GM18520 (cell line): ENCODE data around the gene TAS2R40.
"Not testable (repeated sequence)": the region's sequence is repeated elsewhere in the genome, so short reads cannot be mapped to it uniquely, and the experiment has no call there.

ENCODE experiments used
- ATAC-seq: cut with Tn5 transposase; IDR thresholded peaks from one replicate; pipeline ENCODE4 v1.9.1; 2021; ENCODE audit not compliant: unreplicated experiment

The TAS2R40 gene

GRCh38 chr7:143221737-143222136 lies at the start of gene TAS2R40:
Gene TAS2R40, plus strand, starts transcription at chr7:143222037. Its CDS starts 42 bp downstream, at chr7:143222079.
- ATAC-seq: no peak

DNA sequence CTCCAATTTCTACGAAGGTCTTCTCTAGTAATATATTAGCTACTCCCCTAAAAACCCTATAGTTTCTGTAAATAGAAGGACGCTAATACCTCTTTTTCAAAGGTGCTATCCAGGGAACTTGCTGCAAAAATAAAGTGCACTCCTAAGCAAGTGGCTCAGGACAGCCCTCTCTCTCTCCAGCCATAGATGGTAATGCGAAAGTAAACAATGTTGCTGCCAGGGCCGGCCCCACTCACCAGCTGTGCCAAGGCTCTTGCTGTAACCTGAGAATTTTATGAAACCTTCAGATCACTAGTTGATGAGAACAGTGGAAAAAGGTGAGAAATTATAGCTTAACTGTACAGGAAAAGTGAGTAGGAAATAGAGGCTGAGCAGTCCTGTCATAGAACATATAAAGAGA lies 49.5 kb upstream of the TAS2R40 start:
- no peak for ATAC-seq

GRCh38 chr7:143176128-143176527 lies 45.7 kb upstream of the TAS2R40 start:
- no peak for ATAC-seq

- ATAC-seq: no peak
Measured at GRCh38 chr7:143177374-143178119, 44.3 kb upstream of the TAS2R40 start.

- not testable (repeated sequence) for ATAC-seq
Measured at GRCh38 chr7:143180771-143181170, 41.1 kb upstream of the TAS2R40 start.

GRCh38 chr7:143181349-143181748 lies 40.5 kb upstream of the TAS2R40 start:
- ATAC-seq: no peak

DNA sequence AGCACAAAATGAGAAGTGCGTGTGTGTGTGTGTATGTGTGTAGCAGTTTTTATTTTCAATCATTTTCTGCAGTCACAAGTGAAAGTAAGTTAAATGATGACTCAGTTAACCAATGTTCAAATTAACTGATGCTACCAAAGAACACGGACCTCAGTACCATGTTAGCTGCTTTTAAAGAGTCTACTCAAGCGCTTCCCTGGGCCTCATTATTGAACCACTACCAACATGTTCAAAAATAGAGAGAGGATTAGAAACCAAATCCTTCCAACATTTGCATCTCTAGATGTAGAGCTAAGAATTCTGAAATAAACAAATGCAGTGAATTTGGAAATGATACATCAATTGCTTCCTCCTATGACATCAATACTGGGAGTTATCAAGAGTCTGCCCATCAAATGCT lies 38.8 kb upstream of the TAS2R40 start, which contains the start of gene TAS2R39:
Gene TAS2R39, plus strand, starts transcription at position 396 of the 400 bp plus-strand sequence. Its CDS starts 0 bp downstream, at position 396.
- no peak for ATAC-seq

DNA sequence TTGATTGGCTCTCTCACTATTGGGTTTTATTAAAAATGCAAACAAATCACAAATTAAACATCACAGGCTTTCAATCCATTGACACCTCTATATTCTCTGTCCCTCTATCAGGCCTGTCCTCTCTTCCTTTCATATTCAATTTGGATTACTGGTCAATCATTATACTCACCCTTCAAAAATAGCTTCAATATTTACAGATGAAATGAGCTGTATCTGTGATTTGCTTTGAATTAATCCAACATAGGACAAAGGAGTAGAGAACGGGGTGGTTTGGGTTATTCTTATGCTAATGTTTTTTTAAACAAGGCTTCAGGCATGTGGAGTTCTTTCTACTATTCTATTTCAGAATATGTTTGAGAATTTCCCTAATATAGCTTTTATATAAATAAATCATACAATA lies 36.3 kb upstream of the TAS2R40 start:
- no peak for ATAC-seq

- no peak for ATAC-seq
Measured at GRCh38 chr7:143188994-143189393, 32.8 kb upstream of the TAS2R40 start.

GRCh38 chr7:143193880-143194279 lies 28.0 kb upstream of the TAS2R40 start:
- ATAC-seq: no peak

DNA sequence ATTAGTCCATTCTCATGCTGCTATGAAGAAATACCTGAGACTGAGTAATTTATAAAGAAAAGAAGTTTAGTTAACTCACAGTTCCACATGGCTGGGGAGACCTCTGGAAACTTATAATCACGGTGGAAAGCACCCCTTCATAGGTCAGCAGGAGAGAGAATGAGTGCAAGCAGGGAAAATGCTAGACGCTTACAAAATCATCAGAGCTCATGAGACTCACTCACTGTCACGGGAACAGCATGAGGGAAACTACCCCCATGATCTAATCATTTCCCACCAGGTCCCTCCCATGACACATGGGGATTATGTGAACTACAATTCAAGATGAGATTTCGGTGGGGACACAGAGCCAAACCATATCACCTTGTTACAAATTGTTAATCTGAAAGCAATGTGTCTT lies 22.8 kb upstream of the TAS2R40 start:
- no peak for ATAC-seq

GRCh38 chr7:143202161-143202560 lies 19.7 kb upstream of the TAS2R40 start:
- ATAC-seq: no peak

DNA sequence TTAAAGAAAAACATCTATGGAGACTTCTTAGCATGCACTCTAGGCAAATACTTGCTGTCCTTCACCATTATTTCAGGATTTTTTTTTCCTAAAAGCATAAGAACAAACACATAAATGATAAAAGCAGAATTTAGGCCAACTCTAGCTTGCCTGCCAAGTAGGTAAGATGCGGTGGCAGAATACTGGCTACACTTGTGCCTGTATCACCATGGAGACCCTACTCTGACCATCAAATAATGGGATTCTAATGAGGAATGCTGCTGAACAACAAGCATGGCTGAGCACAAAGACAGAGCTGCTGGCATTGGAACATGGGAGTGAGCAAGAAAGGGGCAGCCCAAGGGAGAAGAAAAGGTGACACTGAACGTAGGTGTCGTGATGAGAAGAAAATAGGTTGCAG lies 18.5 kb upstream of the TAS2R40 start:
- ATAC-seq: no peak

GRCh38 chr7:143205560-143206293 lies 16.1 kb upstream of the TAS2R40 start:
- no peak for ATAC-seq

DNA sequence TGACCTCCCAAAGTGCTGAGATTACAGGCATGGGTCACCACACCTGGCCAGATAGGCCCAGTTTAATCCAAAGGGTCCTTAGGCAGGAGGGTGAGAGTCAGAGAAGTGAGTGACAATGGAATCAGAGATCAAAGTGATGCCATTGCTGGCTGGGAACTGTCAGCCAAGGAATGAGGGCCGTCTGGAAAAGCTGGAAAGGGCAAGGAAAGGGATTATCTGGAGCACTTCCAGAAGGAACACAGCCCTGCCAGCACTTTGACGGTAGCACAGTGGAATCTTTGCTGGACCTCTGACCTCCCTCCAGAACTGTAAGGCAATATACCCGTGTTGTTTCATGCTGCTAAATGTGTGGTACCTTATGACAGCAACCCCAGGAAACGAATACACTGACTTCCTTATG lies 11.3 kb upstream of the TAS2R40 start:
- no peak for ATAC-seq

- not testable (repeated sequence) for ATAC-seq
Measured at GRCh38 chr7:143213478-143213877, 8.4 kb upstream of the TAS2R40 start.

GRCh38 chr7:143214789-143215679 lies 6.8 kb upstream of the TAS2R40 start:
- peak; percentile 80 for ATAC-seq

GRCh38 chr7:143216151-143216550 lies 5.7 kb upstream of the TAS2R40 start:
- ATAC-seq: no peak

GRCh38 chr7:143216686-143217085 lies 5.2 kb upstream of the TAS2R40 start:
- ATAC-seq: no peak

DNA sequence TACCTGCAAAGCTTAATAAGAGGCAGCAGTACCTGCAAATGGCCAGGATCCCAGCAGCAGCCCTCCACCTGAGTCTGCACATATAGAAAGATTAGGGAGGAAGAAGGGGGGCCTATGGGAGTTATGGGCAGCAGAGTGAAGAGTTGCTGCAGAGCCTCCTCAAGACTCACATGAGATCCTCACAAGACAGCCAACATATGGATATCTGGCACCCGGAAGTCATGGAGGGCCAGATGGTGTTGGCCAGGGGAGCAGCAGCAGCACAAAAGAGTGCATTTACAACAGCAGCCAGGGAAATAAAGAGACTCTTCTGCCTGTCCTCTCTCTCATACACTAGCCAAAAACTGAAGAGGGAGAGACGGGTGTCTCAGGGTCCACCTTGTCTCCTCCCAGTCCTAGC lies 4.0 kb upstream of the TAS2R40 start:
- no peak for ATAC-seq

DNA sequence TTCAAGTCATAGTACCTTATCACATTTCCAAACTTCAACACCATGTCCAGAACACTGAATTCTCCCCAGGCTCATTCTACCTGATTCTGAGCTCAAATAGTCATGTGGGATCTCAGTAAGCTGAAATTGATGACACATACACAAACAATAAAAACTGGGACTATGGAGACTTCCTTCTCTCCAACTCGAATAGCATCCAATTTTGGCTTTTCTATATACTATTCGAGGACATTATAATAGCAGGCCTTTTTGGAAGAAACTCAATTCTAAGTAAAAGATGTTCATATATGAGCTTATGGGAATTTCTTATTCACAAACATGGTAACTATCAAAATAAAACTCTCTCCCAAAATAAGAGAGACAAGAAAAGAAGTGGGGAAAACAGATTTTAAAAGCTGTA lies 551 bp upstream of the TAS2R40 start:
- ATAC-seq: no peak
